ENCODE results near the gene JAML. TPM values are rescaled to one million over a fixed set of nuclear protein-coding genes. Genes with fewer than 3 reads are reported as not detected.

Gene JAML
- total and polyA plus RNA-seq, 2 of the 13 experiments (the other 11 are each of a cell fraction or from before 2014, with no cell fraction given), result 2.0 to 3.3 TPM

- TF ChIP-seq JUND (CRISPR knock-in tag; IDR thresholded peaks at IDR 0.05), result no peak
- TF ChIP-seq, protein P1, sequence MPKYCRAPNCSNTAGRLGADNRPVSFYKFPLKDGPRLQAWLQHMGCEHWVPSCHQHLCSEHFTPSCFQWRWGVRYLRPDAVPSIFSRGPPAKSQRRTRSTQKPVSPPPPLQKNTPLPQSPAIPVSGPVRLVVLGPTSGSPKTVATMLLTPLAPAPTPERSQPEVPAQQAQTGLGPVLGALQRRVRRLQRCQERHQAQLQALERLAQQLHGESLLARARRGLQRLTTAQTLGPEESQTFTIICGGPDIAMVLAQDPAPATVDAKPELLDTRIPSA (CRISPR knock-in tag; IDR thresholded peaks at IDR 0.05; ENCODE audit: borderline replicate concordance), result no peak
- TF ChIP-seq, protein P2, sequence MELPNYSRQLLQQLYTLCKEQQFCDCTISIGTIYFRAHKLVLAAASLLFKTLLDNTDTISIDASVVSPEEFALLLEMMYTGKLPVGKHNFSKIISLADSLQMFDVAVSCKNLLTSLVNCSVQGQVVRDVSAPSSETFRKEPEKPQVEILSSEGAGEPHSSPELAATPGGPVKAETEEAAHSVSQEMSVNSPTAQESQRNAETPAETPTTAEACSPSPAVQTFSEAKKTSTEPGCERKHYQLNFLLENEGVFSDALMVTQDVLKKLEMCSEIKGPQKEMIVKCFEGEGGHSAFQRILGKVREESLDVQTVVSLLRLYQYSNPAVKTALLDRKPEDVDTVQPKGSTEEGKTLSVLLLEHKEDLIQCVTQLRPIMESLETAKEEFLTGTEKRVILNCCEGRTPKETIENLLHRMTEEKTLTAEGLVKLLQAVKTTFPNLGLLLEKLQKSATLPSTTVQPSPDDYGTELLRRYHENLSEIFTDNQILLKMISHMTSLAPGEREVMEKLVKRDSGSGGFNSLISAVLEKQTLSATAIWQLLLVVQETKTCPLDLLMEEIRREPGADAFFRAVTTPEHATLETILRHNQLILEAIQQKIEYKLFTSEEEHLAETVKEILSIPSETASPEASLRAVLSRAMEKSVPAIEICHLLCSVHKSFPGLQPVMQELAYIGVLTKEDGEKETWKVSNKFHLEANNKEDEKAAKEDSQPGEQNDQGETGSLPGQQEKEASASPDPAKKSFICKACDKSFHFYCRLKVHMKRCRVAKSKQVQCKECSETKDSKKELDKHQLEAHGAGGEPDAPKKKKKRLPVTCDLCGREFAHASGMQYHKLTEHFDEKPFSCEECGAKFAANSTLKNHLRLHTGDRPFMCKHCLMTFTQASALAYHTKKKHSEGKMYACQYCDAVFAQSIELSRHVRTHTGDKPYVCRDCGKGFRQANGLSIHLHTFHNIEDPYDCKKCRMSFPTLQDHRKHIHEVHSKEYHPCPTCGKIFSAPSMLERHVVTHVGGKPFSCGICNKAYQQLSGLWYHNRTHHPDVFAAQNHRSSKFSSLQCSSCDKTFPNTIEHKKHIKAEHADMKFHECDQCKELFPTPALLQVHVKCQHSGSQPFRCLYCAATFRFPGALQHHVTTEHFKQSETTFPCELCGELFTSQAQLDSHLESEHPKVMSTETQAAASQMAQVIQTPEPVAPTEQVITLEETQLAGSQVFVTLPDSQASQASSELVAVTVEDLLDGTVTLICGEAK (IDR thresholded peaks at IDR 0.05), result no peak
- TF ChIP-seq, protein P2 (CRISPR knock-in tag; IDR thresholded peaks at IDR 0.05), result no peak
- TF ChIP-seq ZFY (CRISPR knock-in tag; IDR thresholded peaks at IDR 0.05), result 0 out of 2 replicates have a peak, but pooled peaks have one; percentile 35
- TF ChIP-seq ZFP90 (CRISPR knock-in tag; IDR thresholded peaks at IDR 0.05; ENCODE audit: borderline replicate concordance), result no peak
- no peak for TF ChIP-seq HNRNPH1 (optimal IDR thresholded peaks at IDR 0.05; ENCODE audit: low read depth, low read length)
- no peak for TF ChIP-seq ZEB1 (IDR thresholded peaks at IDR 0.05; ENCODE audit: insufficient replicate concordance, low read depth)
- TF ChIP-seq NKX3-1 (CRISPR knock-in tag; IDR thresholded peaks at IDR 0.05), result no peak
- peak; percentile 45 for TF ChIP-seq GATAD2A (CRISPR knock-in tag; IDR thresholded peaks at IDR 0.05)
- no peak for TF ChIP-seq ZNF33A (CRISPR knock-in tag; IDR thresholded peaks at IDR 0.05; ENCODE audit: borderline replicate concordance)
- TF ChIP-seq HOXA9 (CRISPR knock-in tag; IDR thresholded peaks at IDR 0.05; ENCODE audit: borderline replicate concordance), result no peak
- no peak for TF ChIP-seq MTF1 (CRISPR knock-in tag; IDR thresholded peaks at IDR 0.05)
- TF ChIP-seq CREB1 (IDR thresholded peaks at IDR 0.05), result no peak
- TF ChIP-seq CREB1 (CRISPR knock-in tag; IDR thresholded peaks at IDR 0.05), result no peak
- TF ChIP-seq IKZF5 (CRISPR knock-in tag; IDR thresholded peaks at IDR 0.05), result no peak; the same call in 1 of the 2 replicates
- TF ChIP-seq KAT8 (CRISPR knock-in tag; IDR thresholded peaks at IDR 0.05), result peak; percentile 45; the same call in 1 of the 2 replicates
- TF ChIP-seq, protein P3, sequence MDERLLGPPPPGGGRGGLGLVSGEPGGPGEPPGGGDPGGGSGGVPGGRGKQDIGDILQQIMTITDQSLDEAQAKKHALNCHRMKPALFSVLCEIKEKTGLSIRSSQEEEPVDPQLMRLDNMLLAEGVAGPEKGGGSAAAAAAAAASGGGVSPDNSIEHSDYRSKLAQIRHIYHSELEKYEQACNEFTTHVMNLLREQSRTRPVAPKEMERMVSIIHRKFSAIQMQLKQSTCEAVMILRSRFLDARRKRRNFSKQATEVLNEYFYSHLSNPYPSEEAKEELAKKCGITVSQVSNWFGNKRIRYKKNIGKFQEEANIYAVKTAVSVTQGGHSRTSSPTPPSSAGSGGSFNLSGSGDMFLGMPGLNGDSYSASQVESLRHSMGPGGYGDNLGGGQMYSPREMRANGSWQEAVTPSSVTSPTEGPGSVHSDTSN (CRISPR knock-in tag; IDR thresholded peaks at IDR 0.05), result no peak
Measured at GRCh38 chr11:118198370-118198769, 26.4 kb downstream of the JAML start (continued).
